DMS 273 (cell line): ENCODE results near the gene TMEM271.
A peak's percentile ranks its signal among the peaks of the same experiment; 100 is the strongest.

Source experiments
- DNase-seq: peaks from one replicate; lab custom pipeline; 2025; ENCODE audit not compliant: unreplicated experiment; lab: John Stamatoyannopoulos, UW

Gene TMEM271, protein sequence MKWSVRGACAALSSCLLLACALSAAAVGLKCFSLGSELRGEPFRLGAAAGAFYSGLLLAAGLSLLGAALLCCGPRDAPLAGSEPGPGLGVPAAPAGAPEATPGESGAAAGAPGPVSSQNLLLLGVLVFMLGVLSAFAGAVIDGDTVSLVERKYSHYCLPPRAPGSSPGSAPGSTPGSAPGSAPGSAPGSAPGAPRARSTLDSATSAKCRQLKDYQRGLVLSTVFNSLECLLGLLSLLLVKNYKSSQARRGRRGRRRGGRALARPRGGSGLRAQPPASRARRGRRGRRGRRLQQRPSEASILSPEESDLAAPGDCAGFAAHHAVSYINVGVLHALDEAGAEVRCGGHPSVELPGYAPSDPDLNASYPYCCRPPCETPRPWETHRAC

DNA sequence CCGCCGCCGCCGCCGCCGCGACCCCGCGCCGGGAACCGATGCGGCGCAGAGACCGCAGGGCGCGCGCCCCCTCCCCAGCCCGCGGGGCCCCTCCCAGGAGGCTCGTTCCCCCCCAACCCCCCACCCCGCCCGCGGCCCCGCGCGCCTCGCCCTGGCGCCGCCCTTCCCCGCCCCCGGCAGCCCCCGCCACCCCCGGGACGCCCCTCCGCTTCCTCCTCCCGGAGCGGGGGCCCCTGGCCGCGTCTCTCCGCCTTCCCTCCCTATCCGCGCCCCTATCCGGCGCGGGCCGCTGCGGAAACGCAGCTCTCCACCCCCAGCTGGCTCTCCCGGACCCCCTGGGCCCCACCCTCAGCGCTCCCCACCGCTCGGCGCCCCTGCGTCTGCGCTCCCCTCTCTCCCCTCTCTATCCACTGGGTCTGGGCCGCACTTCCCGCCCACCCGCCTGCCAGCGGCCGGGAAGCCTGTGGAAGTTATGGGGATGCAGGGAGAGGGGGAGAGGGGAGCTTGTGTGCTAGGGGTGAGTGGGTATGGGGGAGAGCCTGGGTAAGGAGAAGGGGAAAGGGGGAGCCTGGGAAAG lies at the start of gene TMEM271:
TSS of gene TMEM271 (minus strand) at position 51 of the 577 bp plus-strand sequence. CDS start 233 bp downstream, outside the sequence.
- peak; percentile 48 for DNase-seq

DNA sequence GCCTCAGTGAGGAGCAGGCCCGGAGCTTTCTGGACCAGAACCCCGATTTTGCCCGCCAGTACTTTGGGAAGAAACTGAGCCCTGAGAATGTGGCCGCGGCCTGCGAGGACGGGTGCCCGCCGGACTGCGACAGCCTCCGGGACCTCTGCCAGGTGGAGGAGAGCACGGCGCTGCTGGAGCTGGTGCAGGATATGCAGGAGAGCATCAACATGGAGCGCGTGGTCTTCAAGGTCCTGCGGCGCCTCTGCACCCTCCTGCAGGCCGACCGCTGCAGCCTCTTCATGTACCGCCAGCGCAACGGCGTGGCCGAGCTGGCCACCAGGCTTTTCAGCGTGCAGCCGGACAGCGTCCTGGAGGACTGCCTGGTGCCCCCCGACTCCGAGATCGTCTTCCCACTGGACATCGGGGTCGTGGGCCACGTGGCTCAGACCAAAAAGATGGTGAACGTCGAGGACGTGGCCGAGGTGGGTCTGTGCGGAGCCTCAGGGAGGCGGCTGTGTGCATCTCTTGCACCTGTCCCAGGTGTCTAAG lies 49.6 kb upstream of the TMEM271 start:
- DNase-seq, result no peak

DNA sequence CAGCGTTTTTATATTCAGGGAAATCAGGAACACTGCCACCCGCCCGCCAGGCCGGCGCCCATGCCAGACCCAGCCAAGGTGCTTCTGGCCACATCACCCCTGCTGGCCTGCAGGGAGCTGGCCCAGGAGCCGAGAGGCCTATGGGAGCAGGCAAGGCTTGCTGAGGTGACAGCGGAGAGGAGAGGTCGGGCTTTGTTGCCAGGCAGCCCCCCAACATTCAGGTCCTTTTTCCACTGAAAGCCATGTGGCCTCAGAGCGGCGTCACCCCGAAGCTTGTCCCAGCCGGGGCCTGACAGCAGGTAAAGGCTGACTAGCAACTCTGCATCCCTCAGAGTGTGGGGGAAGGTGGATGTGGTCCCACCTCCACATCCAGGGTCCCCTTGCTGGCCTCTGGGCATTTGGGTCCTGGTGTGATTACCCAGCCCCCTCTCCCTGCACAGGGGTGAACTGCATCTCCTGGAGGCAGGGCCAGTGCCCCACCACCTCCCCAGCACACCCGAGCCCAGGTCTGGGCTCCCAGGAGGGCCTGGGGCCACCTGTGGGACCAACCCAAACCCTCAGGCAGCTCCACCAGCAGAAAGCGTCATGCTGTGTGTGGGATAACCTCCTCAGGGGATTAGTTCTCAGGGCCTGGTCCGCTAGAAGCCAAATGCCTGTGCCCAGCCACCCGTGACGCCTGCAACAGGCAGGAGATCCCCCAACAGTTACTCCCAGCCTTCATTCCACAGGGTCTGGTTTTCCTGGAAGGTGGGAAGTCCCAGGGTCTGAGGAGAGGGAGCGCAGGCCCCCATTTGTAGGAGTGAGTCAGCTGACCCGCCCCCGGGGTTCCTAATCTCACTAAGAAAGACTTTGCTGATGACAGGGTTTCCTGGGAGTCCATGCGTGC lies 48.9 kb upstream of the TMEM271 start, which contains the start of gene PDE6B:
TSS of gene PDE6B (plus strand) at position 869 of the 886 bp plus-strand sequence. CDS start 54 bp downstream, outside the sequence.
- DNase-seq, result no peak

DNA sequence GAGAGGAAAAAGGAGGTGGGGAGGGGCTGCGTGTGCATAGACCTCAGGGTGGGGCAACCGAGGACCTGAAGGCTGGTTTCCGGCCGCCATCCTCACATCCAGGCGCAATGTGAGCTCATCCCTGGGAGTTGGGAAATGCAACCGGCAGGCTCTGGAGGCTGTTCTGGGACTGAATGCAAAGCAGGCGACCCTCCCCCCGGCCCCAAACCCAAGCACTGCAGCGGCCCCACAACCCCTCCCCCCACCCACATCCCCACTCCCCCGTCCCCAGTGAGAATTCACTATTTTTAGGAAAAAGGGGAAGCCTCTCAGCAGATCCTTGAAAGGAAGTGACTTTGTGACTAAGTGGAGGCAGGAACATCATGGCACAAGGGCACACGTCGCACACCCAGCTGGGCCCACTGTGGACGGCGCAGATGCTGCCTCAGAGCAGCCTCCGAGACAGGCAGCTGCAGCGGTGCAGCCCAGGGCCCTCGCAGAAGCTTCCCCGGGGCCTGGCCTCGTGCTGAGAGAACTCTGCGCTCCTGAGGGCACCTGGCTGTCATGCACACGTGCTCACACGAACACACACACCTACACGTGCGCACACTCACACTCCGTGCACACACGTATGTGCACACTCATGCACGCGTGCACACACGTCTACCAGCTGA lies 47.9 kb upstream of the TMEM271 start:
- DNase-seq, result no peak

DNA sequence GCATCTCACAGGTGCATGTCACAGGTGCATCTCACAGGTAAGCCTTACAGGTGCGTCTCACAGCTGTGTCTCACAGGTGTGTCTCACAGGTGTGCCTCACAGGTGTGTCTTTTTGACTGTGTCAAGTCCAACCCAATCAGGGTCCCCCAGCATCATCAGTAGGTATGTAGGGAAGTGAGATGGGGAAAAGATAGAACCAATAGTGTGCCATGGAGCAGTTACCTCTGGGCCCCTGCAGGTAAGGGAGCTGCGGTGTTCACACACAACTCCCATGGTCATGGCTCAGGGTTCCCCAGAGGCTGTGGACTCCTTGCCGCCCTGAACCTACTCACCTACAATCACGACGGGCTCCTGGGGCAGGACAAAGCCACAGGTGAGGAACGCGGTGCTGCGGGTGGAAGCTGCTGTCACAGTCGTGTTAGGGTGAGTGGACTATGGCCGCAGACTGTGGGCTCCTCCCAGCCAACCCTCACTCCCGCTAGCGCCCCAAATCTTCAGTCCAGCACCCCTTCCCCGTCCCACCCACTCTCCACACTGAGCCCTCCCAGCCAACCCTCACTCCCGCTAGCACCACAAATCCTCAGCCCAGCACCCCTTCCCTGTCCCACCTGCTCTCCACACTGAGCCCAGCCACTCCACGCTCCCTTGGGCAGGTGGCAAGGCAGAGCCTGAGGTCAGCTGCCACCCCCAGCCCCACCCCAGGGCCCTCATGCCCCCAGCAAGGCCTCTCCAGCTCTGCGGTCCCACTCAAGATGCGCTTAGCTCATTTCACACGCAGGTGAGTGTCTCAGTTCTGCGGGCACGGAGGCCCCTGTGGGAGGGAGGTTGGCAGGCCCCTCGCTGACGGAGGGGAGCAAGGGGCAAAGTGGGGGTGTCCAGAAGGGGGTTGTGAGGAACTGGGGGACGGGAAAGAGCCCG lies 47.2 kb upstream of the TMEM271 start:
- no peak for DNase-seq

DNA sequence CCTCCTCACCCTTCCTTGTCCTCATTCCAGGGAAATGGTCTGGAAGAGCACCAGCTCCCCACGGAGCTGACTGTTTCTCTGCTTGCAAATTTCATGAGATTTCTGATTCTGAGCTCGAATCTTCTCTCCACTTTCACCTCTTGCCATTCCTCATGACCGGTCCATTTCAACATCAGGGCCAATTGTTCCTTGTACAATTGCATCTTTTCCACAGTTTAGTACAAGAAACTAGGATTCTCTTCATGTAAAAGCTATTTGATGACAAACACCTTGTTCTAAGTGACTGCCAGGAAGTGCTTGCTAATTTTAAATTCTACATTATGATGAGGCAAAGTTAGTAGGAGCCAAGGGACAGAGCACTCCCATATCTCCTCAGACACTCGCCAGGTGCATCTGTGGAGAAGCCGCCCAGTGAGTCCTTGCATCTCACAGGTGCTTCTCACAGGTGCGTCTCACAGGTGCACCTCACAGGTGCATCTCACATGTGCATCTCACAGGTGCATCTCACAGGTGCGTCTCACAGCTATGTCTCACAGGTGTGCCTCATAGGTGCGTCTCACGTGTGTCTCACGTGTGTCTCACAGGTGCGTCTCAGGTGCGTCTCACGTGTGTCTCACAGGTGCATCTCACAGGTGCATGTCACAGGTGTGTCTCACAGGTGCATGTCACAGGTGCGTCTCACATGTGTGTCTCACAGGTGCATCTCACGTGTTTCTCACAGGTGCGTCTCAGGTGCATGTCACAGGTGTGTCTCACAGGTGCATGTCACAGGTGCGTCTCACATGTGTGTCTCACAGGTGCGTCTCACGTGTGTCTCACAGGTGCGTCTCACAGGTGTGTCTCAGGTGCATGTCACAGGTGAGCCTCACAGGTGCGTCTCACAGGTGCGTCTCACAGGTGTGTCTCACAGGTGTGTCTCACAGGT lies 46.2 kb upstream of the TMEM271 start:
- DNase-seq, result no peak

DNA sequence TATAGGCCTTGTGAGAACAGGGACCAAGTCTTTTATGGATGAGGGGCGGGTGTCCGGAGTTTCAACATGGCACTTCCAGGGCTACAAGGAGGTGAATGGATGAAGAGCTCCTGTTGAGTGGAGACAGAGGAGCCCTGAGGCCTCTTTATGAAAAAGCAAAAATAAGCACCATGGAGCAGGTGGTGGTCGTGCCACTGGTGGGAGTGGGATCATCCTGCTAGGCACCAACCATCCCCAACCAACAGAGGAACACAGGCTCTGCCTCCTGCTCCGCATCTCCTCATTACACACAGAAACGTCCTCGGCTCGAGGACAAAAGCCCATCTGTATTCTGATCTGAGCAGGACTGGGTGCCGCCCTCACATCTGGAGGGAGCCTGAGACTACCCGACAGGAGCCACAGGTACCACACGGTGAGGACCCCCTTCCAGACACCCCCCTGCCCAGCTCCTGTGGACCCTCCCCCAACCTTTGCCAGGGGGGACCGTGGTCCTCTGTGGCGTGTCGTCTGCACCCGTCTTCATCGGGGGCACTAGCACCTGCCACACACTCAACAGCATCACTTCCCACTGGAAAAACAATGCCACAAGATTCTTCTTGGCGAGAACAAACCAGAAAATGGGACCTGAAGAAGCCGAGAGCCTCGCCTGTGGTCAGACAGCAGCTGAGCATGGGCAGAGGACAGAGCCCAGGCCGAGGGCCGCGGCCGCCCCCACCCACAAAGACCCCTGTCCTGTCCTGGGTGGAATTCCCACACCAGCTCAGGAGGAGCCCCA lies 45.4 kb upstream of the TMEM271 start:
- DNase-seq, result no peak

DNA sequence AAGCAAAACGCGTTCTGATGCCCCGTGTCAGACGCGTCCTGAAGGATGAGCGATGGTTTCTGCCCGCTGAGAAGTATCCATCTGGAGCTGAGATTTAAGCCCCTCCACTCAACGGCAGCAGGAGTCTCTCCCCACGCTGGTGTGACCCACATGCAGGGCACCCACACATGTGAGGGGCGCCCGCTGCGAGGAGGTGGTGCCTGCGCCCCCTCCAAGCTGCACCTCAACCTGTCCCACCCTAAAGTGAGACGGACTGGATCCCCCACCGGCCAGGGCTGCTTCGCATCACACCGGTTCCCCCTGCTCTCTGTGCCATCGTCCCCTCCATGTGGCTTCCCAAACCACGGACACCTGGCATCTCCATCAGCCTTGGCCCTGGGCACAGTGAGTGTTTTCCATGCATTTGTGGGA lies 44.8 kb upstream of the TMEM271 start:
- no peak for DNase-seq

DNA sequence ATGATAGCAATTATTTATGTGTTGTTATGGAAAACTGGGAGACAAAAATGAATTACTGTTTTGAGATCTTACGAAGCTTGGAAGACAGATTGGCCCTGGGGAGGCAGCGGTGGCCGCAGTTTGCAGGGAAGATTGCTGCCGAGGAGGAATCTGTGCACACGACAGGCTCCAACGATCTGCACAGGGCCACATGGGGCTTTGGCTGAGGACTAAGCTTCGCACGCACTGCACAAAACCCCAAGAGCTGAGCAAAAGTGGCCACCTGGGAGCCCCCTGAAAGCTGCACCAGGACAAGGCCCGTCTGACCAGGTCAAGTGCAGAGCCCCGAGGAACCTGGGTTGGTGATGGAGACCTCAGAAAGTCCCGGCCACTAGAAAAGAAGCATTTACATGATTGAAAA lies 44.1 kb upstream of the TMEM271 start:
- no peak for DNase-seq

DNA sequence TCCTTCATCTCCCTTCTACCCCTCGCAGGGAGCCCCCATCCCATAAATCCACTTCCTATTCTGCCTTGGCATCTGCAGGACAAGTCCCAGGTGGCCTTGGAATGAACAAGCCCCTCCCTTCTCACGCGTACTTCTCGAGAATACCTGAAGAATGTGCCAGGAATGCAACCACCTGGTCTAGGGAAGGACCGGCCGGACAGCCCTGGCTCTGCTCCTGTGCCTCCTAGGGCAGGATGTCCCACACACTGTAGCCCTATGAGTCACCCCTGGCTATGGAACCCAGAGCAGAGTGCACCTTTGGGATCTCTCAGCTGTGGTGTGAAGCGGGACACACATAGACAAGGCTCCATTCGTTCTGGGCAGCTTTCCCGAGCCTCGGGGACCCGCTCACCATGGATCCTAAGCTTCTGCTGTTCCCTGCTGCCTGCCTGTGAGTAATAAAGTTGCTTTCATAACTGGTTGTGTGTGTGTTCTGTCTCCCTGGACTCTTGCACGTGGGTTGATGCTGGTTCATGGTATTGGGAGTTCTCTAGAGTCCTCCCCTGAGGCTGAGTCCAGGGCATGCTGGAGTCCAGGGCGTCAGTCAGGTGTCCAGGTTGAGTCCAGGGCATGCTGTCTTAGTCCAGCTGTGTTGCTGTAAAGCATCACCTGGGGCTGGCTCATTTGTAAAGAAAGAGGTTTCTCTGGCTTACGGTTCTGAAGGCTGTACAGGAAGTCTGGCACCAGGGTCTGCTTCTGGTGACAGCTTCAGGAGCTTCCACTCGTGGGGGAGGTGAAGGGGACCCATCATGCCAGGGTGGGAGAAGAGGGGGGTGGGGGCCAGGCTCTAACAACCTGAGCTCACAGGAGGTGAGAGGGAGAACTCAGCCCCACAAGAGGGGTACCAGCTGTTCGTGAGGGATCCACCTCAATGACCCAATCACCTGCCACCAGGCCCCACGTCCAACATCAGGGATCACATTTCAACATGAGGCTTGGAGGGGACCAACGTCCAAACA lies 41.8 kb upstream of the TMEM271 start:
- DNase-seq, result no peak

DNA sequence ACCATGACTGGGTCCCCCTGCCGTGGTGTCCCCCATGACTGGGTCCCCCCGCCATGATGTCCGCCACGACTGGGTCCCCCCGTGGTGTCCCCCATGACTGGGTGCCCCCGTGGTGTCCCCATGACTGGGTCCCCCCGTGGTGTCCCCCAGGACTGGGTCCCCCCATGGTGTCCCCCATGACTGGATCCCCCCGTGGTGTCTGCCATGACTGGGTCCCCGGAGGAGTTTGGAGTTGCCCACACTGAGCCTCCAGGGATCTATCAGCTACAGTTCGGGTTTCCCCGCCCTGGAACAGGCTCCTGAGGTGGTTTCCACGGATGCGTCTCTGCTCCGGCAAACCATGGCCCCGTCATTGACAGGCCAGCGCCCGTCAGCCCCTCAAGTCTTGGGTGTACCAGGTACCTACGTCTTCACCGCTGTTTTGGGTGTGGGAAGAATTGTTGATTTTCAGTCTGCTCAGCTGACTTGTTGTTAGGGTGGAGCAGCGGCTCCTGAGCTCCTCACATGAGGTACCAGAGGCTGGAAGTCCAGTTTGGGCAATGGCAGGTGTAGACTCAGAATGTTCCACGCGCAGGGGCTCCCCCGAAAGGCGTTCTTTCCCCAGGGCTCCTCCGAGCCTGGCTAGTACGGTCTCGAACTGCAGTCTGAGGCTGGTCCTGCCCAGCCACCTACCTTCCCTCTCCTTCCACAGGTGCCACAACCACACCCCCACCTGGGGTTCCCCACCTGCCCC lies 41.0 kb upstream of the TMEM271 start:
- no peak for DNase-seq

DNA sequence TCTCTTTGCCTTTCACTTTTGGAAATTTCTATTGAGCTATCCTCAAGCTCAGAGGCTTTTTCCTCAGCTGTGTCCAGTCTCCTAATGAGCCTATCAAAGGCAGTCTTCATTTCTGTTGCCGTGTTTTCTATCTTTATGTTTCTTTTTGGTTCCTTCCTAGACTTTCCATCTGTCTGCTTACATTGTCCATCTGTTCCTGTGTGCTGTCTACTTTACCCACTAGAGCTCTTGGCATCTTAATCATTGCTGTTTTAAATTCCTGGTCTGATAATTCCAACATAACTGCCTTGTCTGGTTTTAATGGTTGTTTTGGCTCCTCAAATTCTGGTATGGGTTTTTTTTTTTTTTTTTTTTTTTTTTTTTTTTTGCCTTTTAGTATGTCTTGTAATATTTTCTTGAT lies 40.0 kb upstream of the TMEM271 start:
- peak; percentile 72 for DNase-seq

DNA sequence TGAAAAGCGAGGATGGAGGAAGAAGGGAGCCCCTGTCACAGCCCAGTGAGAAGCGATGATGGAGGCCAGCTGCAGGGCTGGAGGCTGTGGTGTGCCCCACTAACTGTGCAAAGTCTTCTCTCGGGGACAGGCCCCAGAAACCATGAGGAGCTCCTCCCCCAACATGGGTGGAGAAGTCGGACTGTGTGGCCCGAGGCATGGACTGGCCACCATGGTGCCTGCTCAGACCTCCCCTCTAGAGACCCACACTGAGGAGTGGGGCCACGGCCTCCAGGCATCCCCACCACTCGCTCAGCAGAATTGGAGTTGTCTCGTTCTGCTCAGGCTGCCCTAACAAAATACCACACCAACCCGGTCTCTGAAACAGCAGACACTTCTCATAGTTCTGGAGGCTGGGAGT lies 37.0 kb upstream of the TMEM271 start:
- no peak for DNase-seq

DNA sequence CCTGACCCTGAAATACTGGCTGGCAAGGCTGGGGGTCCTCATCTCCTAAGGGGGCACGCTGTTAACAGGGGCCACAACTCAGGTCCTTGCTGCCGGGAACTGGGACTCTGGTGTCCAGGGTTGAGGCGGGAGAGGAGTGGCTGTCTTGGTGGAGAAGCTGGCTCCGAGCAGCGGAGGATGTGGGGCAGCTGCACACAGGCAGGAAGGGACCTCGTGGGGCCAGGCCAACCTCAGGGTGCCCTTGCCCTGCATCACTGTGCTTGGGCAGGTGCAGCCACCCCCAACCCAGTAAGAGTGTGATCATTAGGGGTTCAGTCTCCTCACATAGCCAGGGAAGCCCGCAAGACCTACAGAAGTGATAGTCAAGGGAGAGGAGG lies 36.6 kb upstream of the TMEM271 start:
- DNase-seq, result no peak

DNA sequence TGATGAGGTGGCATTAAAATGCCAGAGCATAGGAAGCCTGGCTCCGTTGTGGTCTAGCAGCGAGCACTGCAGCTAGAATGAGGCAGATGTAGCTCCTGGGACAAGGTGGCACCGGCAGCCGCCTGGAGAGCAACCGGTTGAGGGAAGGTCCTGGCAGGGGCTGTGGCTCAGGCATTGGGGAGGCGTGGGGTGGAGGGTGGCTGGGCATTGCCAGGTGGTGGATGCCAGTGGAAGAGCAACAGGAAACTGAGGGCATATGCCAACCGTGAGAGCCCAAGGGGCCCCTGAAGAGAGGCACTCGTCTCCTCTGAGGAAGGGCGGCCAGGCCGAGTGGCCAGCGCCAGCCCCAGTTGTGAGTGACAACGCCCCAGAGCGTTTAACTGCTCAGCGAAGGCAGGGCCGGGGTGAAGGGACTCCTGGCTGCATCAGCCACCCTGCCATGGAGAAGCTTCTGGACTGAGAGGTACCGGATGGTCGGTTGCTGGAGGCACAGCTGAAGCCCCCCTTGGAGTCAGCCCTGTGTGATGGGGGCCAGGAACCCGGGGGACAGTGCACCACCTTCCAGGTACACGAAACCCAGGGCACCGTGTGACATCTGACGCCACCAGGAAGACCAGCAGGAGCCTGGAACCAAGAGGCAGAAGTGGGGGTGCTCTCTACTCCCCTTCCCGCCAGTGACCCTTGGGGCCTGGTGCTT lies 36.1 kb upstream of the TMEM271 start:
- DNase-seq, result no peak
